GM18868 (cell line): ENCODE measurements around the gene SMC6.

Source experiments
- ATAC-seq: cut with Tn5 transposase; IDR thresholded peaks from one replicate; pipeline ENCODE4 v1.9.1; 2021; ENCODE audit warnings: mild to moderate bottlenecking, moderate library complexity; ENCODE audit not compliant: unreplicated experiment

Gene SMC6, protein sequence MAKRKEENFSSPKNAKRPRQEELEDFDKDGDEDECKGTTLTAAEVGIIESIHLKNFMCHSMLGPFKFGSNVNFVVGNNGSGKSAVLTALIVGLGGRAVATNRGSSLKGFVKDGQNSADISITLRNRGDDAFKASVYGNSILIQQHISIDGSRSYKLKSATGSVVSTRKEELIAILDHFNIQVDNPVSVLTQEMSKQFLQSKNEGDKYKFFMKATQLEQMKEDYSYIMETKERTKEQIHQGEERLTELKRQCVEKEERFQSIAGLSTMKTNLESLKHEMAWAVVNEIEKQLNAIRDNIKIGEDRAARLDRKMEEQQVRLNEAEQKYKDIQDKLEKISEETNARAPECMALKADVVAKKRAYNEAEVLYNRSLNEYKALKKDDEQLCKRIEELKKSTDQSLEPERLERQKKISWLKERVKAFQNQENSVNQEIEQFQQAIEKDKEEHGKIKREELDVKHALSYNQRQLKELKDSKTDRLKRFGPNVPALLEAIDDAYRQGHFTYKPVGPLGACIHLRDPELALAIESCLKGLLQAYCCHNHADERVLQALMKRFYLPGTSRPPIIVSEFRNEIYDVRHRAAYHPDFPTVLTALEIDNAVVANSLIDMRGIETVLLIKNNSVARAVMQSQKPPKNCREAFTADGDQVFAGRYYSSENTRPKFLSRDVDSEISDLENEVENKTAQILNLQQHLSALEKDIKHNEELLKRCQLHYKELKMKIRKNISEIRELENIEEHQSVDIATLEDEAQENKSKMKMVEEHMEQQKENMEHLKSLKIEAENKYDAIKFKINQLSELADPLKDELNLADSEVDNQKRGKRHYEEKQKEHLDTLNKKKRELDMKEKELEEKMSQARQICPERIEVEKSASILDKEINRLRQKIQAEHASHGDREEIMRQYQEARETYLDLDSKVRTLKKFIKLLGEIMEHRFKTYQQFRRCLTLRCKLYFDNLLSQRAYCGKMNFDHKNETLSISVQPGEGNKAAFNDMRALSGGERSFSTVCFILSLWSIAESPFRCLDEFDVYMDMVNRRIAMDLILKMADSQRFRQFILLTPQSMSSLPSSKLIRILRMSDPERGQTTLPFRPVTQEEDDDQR

GRCh38 chr2:17753803-17754663 is at the start of gene SMC6, which contains the start of gene GEN1:
TSS of gene SMC6 (minus strand) at chr2:17753810. CDS start at chr2:17745946, 7,864 bp downstream.
TSS of gene GEN1 (plus strand) at chr2:17754138. CDS start at chr2:17759944, 5,806 bp downstream.
- ATAC-seq, result peak; percentile 66

DNA sequence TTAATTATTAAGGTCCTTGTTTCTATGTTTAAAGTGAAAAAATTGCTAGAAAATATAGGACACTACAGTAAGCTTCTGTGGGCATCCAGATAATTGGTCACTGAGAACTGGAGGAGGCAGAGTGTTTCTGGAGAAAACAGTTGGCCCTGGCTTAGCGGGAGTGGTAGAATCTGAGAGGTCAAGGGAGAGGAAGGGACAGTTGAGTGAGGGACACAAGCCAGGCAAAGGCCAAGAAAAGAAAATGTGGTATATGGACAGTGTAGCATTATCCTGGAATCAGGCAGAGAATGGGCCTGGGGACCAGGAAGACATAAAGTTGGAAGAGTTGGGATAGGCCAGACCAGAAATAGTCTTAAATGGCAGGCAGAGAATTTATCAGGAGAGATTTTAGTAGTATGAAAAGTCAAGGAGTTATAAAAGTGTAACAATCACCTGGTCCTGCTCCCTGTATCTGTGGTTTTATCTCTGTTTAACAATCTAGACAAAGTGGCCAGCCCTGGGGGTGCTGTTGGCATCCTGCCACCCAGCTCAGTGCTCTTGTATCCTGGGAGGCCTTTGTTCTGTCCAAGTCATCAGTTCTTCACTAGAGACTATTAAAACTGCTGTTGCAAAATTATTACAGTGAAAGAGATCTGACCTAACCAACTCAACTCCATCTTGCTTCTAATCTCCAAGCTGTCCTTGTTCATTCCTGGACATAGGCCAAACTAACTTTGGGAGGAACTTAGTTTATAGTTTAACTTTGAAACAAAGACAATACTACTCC is 47.3 kb upstream of the SMC6 start:
- ATAC-seq, result no peak

GRCh38 chr2:17800219-17800618 is 46.6 kb upstream of the SMC6 start:
- ATAC-seq, result no peak

- ATAC-seq, result peak; percentile 31
Observed at GRCh38 chr2:17799301-17800120, 45.9 kb upstream of the SMC6 start.

DNA sequence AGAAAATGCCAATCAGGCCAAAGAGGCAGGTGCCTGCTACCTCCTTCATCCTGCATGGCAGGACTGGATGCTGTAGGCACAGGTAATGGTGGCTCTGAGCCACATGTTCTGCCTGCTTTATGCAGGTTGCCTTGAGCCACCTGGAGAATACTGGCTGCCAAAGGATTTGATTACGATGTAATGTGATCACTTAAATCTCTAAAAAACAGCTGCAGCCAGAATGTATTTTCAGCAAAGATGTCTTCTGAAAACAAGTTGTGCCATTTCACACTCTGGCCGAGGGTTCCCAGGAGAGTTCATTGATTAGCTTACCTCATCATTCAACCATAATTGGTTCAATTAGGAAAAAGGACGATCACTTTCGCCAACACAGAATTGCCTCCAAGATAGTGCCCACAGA is 44.7 kb upstream of the SMC6 start:
- no peak for ATAC-seq

DNA sequence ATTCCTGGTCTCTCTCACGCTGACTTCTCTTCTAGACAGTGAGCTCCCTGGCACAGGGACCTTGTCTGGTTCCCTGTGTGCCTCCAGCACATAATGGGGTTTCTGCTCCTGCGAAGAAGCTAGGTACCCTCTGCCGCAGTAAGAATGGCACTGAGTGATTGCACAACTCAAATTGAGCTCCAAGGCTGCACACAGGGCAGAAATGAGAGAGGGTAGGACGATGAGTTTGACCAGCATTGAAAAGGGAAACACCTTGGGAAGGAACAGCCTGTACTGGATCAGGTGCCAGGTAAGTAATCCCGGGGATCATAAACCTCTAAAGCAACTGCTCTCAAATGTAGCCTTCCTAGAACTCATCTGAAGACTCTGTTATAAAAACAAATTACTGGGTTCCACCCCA is 41.7 kb upstream of the SMC6 start:
- ATAC-seq, result no peak

DNA sequence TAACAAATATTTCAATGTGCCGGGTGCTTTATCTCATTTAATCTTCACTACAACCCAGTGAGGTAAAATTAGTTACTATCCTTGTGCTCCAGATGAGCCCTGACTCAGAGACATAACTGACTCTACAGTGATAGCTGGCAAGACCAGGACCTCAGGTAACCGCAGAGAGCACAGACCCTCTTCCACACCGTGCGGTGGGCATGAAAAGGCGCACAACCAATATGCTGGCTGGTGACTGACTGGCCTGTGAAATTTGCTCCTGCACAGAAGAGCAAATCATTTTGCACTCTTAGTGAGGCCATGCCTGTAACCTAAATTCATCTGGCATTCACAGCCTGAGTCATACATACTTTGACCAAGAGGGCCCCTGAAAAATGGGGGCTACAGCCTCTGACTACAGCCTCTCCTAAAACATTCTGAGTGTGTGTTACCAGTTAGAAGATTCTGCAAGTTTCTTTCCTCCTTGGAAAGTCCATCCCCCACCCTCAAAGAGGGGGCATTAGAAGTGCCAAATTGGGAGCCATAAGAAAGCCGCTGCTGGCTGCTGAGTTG is 40.3 kb upstream of the SMC6 start:
- ATAC-seq, result peak; percentile 27

- ATAC-seq, result peak; percentile 29
Observed at GRCh38 chr2:17793296-17793695, 39.7 kb upstream of the SMC6 start.

DNA sequence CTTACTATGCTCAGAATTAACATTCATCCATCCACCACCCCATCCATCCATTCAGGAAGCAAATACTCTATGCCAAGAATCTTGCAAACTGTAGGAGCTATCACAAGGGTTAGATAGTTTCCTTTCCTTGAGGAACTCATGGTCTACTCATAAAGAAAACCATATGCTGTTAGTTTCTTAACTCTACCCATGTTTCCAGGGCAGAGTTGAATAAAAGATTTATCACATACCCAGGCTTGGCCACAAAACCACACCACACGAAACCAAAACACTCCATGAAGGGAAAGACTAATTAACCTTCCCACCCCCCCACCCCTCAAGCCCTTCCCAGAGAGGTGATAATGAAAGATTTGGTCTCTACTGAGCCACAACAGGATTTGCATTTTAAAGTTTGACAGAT is 38.9 kb upstream of the SMC6 start:
- peak; percentile 35 for ATAC-seq

DNA sequence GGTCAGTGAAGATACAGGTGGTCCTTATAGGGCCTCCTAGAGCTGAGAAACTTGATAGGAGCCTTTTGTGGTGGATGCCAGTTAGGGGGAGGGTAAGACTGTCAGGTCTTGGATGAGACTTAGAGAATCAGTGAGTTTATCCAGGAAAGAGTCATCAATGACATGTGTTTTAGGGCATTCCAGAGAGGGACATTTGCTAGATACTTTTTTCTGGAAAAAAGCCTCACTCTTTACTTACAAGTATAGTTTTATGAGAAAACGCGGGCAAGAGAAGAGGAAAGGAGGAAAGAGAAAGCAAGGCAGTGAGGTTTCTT is 38.2 kb upstream of the SMC6 start:
- ATAC-seq, result no peak

DNA sequence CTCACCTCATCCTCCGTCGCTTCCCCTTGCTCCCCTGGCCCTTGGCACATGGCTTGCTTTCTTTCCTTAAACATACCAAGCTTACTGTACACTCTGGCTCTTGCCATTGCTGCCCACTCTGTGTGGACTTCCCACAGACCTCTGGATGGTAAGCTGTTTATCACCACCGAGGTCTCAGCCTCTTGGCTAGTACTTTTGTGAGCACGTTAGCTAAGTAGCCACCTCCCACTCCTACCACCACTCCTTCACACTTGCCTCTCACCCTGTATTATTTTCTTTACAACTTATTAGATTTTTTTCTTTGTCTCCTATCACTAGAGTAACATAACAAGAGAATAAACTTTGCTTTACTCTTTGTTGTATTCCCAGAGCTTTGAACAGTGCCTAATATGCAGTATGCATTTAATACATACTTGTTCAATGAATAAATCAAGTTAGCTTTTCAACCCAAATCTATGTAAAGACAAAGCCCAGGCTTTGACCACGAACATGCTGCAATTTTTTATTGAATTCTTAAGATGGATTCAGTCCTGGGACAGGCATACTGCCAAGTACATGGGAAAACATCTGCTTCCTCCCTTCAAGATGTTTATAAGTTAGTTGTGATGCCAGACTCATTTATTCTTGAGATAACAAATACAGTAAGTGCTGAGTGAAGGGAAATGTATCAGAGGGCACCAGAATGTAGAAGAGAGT is 37.7 kb upstream of the SMC6 start:
- ATAC-seq, result no peak

GRCh38 chr2:17790536-17790935 is 36.9 kb upstream of the SMC6 start:
- no peak for ATAC-seq

GRCh38 chr2:17788773-17789172 is 35.2 kb upstream of the SMC6 start:
- no peak for ATAC-seq

GRCh38 chr2:17786727-17787126 is 33.1 kb upstream of the SMC6 start:
- ATAC-seq, result no peak

- ATAC-seq, result no peak
Observed at GRCh38 chr2:17781482-17781881, 27.9 kb upstream of the SMC6 start.

GRCh38 chr2:17780546-17780945 is 26.9 kb upstream of the SMC6 start:
- ATAC-seq, result no peak

- ATAC-seq, result no peak
Observed at GRCh38 chr2:17772532-17772931, 18.9 kb upstream of the SMC6 start.

DNA sequence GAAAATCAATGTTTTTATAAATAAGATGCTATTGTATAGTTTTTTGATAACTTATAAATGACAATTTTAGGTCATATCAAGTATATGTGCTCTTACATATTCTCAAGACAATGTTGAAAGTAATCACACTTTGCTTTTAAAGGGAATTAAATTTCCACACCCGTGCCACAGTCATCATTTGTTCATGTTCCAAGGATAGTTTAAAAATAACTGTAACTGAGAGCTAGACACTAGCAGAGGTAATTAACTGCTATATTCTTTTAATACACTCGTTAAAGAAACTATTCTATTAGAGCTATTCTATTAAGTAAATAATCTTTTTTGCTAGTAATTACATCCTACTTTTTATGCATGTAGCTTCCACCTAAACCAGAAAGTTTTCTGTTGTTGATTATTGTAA is 18.3 kb upstream of the SMC6 start:
- no peak for ATAC-seq
